Measurements from ENCODE around the gene CMIP.

CMIP gene

DNA sequence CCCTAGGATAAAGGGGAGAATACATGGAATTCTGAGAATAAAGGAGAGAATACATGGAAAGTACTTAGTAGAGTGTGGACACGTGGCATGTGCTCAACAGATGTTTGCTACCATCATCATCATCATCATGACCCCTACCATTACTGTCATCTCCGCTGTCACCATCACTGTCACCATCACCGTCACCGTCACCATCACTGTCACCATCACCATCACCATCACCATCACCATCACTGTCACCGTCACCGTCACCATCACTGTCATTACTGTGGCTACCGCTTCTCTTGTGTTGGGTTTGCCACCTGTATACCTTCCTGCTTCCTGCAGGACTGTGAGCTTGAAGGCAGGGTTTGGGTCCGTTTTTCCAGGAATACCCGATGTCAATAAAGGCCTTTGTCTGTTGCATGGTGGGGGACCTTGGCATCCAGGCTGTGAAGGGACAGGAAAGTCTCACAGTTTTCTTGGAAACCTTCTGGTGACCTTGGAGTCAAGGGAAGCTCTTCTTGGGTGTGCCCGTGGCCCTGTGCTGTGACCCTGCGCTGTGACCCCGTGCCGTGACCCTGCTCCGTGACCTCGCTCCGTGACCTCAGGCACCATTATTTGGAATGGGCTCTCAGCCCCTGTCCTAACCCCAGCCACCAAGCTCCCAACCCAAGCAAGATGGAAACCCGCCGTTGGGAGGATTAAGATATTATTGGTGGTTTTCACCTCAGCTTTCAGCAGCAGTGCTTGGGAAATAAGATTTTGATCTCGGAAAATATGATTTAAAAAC, 14.4 kb downstream of the CMIP start:
- Histone ChIP-seq H3K4me3 (ENCODE audit: low read depth in 1 of 2, low read length in 2 of 2) (no peak overlapping the region), H2AFZ (ENCODE audit: low read depth, low read length) (no peak overlapping the region), H3K9me3 (ENCODE audit: insufficient read depth, low read length, severe bottlenecking) (no peaks in the 10 kb centered on the region), H3K4me2 (ENCODE audit: insufficient read depth, low read length) (no peak overlapping the region), H3K27me3 (ENCODE audit: insufficient read depth, low read length, poor library complexity) (no peaks in the 10 kb centered on the region), H3K79me2 (ENCODE audit: insufficient read depth, low read length) (peaks cover 100% of the 10 kb centered on the region), H3K4me1 (ENCODE audit: insufficient read depth, low read length) (no peaks in the 10 kb centered on the region), H4K20me1 (ENCODE audit: insufficient read depth, low read length) (peaks cover 97% of the 10 kb centered on the region), H3K36me3 (ENCODE audit: insufficient read depth, low read length) (peaks cover 74% of the 10 kb centered on the region), H3K27ac (ENCODE audit: low read length) (no peak overlapping the region), H3K9ac (ENCODE audit: low read depth, low read length) (no peak overlapping the region)
- DNase-seq: no peak
- no peak for ATAC-seq (ENCODE audit: insufficient read depth, low read depth)
- TF ChIP-seq EZH2 (IDR thresholded peaks at IDR 0.05; ENCODE audit: borderline replicate concordance, low read depth, low read length, severe bottlenecking): no peak
- TF ChIP-seq, protein P1, sequence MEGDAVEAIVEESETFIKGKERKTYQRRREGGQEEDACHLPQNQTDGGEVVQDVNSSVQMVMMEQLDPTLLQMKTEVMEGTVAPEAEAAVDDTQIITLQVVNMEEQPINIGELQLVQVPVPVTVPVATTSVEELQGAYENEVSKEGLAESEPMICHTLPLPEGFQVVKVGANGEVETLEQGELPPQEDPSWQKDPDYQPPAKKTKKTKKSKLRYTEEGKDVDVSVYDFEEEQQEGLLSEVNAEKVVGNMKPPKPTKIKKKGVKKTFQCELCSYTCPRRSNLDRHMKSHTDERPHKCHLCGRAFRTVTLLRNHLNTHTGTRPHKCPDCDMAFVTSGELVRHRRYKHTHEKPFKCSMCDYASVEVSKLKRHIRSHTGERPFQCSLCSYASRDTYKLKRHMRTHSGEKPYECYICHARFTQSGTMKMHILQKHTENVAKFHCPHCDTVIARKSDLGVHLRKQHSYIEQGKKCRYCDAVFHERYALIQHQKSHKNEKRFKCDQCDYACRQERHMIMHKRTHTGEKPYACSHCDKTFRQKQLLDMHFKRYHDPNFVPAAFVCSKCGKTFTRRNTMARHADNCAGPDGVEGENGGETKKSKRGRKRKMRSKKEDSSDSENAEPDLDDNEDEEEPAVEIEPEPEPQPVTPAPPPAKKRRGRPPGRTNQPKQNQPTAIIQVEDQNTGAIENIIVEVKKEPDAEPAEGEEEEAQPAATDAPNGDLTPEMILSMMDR (IDR thresholded peaks at IDR 0.05; ENCODE audit: borderline replicate concordance, extremely low read depth, low read length, poor library complexity, severe bottlenecking): no peak

DNA sequence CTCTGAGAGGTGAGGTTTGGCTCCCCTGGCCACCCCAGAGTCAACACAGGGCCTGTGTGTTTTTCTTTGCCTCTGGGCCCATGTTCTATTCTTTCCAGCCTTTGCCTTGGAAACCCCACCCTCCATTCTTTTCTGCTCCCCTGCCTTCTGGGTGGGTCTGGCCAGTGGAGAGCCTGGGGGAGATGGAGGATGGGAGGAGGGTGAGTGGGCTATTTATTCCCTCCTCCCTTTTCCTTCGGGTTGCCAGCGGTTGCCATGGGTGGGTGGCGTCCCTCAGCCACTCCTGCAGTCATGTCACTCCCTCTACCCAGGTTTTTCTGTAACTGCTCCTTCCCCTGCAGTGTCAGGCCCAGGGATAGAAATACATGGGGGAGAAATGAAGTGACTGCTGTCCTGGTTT, 15.5 kb downstream of the CMIP start:
- Histone ChIP-seq H3K27ac (ENCODE audit: low read length) (no peak overlapping the region), H2AFZ (ENCODE audit: low read depth, low read length) (no peak overlapping the region), H3K27me3 (ENCODE audit: insufficient read depth, low read length, poor library complexity) (no peaks in the 10 kb centered on the region), H3K9me3 (ENCODE audit: insufficient read depth, low read length, severe bottlenecking) (no peaks in the 10 kb centered on the region), H3K4me2 (ENCODE audit: insufficient read depth, low read length) (no peak overlapping the region), H3K9ac (ENCODE audit: low read depth, low read length) (no peak overlapping the region), H4K20me1 (ENCODE audit: insufficient read depth, low read length) (peaks cover 95% of the 10 kb centered on the region), H3K79me2 (ENCODE audit: insufficient read depth, low read length) (peaks cover 100% of the 10 kb centered on the region), H3K36me3 (ENCODE audit: insufficient read depth, low read length) (peaks cover 73% of the 10 kb centered on the region), H3K4me1 (ENCODE audit: insufficient read depth, low read length) (no peaks in the 10 kb centered on the region), H3K4me3 (ENCODE audit: low read depth in 1 of 2, low read length in 2 of 2) (no peak overlapping the region)
- DNase-seq (no peak), ATAC-seq (ENCODE audit: insufficient read depth, low read depth) (no peak)
- TF ChIP-seq EZH2 (IDR thresholded peaks at IDR 0.05; ENCODE audit: borderline replicate concordance, low read depth, low read length, severe bottlenecking): no peak
- TF ChIP-seq, protein P1 (IDR thresholded peaks at IDR 0.05; ENCODE audit: borderline replicate concordance, extremely low read depth, low read length, poor library complexity, severe bottlenecking): no peak

DNA sequence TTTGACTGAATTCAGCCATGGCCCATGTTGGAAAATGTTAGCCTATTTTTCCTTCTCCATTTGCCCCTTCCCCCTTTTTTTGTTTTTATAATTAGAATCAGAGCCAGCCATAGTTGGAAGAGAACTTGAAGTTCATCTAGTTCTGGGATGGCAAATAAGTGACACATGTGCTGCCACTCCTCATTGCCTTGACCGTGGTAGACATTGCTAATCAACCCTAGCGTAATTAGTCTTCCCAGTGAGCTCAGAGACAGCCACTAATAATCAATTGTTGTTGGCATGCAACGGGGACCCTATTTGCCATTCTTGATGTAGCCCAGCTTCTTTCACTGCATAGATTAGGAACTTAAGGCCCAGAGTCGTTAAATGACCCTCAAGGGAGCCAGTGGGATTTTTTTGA, 16.6 kb downstream of the CMIP start:
- DNase-seq: no peak
- Histone ChIP-seq H3K27ac (ENCODE audit: low read length) (no peak overlapping the region), H3K9me3 (ENCODE audit: insufficient read depth, low read length, severe bottlenecking) (no peaks in the 10 kb centered on the region), H3K4me2 (ENCODE audit: insufficient read depth, low read length) (no peak overlapping the region), H3K9ac (ENCODE audit: low read depth, low read length) (no peak overlapping the region), H2AFZ (ENCODE audit: low read depth, low read length) (no peak overlapping the region), H3K4me1 (ENCODE audit: insufficient read depth, low read length) (peaks cover 3% of the 10 kb centered on the region; the same call in 1 of the 2 replicates), H3K27me3 (ENCODE audit: insufficient read depth, low read length, poor library complexity) (no peaks in the 10 kb centered on the region), H3K79me2 (ENCODE audit: insufficient read depth, low read length) (peaks cover 100% of the 10 kb centered on the region), H4K20me1 (ENCODE audit: insufficient read depth, low read length) (peaks cover 91% of the 10 kb centered on the region), H3K4me3 (ENCODE audit: low read depth in 1 of 2, low read length in 2 of 2) (no peak overlapping the region), H3K36me3 (ENCODE audit: insufficient read depth, low read length) (peaks cover 69% of the 10 kb centered on the region)
- TF ChIP-seq, protein P1 (IDR thresholded peaks at IDR 0.05; ENCODE audit: borderline replicate concordance, extremely low read depth, low read length, poor library complexity, severe bottlenecking): no peak
- no peak for TF ChIP-seq EZH2 (IDR thresholded peaks at IDR 0.05; ENCODE audit: borderline replicate concordance, low read depth, low read length, severe bottlenecking)
- ATAC-seq (ENCODE audit: insufficient read depth, low read depth): no peak
